RKO (cell line): ENCODE measurements around the gene MALT1.
"Not testable (repeated sequence)": the region's sequence is repeated elsewhere in the genome, so short reads cannot be mapped to it uniquely, and the experiment has no call there.

Experiments used
- DNase-seq: peaks from one replicate; pipeline ENCODE4 v3.0.0-alpha.2; 2016; ENCODE audit warnings: low spot score

Gene MALT1

DNA sequence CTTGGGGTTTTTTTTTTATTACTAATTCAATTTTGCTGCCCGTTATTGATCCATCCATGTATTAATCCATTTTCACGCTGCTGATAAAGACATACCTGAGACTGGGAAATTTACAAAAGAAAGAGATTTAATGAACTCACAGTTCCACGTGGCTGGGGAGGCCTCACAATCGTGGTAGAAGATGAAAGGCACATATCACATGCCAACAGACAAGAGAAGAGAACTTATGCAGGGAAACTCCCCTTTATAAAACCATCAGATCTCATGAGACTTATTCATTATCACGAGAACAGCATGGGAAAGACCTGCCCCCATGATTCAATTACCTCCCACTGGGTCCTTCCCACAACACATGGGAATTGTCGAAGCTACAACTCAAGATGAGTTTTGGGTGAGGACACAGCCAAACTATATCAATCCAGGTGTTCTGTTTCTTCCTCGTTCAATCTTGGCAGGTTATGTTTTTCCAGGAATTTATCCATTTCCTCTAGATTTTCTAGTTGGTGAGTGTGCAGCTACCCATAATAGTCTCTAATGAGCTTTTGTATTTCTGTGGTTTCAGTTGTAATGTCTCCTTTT is 18.0 kb upstream of the MALT1 start:
- not testable (repeated sequence) for DNase-seq

- DNase-seq: no peak
Measured at GRCh38 chr18:58653814-58654509, 17.3 kb upstream of the MALT1 start.

DNA sequence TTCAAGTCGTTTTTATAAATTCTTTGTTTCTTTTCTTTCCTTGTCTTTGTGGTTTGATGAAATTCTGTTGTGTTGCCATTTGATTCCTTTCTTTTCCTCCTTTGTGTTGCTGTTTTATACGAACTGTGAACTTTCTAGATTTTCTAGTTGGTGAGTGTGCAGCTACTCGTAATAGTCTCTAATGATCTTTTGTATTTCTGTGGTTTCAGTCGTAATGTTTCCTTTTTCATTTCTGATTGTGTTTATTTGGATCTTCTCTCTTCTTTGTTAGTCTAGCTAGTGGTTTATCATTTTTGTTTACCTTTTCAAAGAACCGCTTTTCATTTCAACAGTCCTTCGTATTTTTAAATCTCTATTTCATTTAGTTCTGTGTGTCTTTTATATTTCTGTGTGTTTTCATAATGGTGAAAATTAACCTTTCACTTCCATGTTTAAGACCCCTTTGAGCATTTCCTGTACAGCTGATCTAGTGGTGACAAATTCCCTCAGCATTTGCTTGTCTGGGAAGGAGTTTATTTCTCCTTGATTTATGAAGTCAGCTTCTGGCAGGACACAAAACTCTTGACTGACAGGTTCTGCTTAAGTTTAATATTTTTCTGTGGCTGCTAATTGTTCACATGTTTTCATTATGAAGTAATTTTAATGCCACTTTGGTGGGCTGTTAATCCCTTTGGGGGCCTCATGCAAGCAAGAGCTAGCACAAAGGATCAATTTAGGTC is 16.2 kb upstream of the MALT1 start:
- DNase-seq: no peak

- no peak for DNase-seq
Measured at GRCh38 chr18:58657081-58657480, 14.2 kb upstream of the MALT1 start.

- no peak for DNase-seq
Measured at GRCh38 chr18:58657494-58657893, 13.8 kb upstream of the MALT1 start.

DNA sequence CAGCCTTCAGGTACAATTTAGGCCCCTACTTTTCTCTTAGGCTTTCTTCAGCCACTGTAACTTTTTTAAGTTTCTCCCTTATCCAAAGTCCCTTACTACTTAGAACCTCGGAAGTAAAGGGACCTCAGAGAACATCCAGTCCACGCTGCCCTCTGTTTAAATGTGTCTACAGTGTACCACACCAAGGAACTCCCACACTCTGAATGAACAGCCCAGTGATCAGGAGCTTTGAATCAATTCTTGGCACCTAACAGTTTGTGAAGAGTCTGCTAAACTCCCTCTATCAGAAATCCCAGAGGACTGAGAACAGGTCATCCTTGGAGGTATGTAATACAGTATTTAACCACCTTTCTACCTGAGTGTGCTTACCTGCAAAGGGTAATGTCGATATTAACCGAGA is 11.6 kb upstream of the MALT1 start:
- no peak for DNase-seq

GRCh38 chr18:58660915-58661314 is 10.3 kb upstream of the MALT1 start:
- no peak for DNase-seq

GRCh38 chr18:58661423-58661822 is 9.8 kb upstream of the MALT1 start:
- no peak for DNase-seq

GRCh38 chr18:58662118-58662517 is 9.1 kb upstream of the MALT1 start:
- DNase-seq: no peak

GRCh38 chr18:58666176-58666575 is 5.1 kb upstream of the MALT1 start:
- DNase-seq: no peak

GRCh38 chr18:58668211-58668610 is 3.1 kb upstream of the MALT1 start:
- DNase-seq: peak; percentile 18

DNA sequence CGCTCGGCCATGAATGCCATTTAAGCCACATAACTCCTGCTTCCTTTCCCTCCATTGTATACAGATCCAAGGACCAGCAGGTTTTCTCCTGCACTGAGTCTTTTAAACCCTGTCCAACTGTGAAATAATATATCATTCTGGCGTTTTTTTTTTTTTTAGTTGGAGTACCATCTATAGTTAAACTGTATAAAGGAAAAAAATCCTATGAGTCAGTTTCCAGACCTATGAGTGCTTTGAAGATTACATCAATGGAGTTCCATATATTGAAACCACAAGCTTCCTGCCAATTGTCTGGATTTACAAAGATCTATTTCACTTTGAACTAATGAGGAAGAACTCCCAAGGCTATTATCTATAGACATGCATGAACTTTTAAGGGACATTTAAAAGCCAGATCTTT is 2.4 kb upstream of the MALT1 start:
- DNase-seq: peak; percentile 34

DNA sequence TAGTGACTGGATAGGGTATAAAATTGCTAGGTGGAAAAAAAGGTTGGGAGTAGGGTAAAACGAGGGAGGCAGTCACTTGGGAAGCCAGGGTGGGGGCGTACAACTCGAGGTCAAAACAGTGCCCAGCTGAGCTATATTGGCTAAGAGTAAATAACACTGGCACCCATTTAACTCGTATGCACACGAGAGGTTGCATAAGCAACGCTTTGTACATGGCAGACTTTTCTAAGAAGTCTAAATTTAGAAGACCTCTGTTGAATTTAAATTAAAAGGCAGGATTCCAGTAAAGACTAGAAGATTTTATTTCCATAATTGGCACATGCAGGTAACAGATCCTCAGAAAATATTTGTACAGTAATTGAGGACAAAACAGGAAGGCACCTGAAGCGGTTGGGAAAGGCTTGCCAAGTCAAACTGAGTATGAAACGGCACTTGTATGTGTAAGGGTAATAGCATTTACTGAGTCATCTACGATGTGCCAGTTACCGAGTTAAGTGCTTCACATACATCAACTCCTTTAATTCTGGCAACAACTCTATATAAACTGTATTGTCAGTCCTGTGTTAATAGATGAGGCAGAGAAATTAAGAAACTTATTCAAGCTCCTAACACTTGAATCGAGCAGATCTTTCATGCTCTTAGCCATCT is 1.4 kb upstream of the MALT1 start:
- DNase-seq: peak; percentile 91

- peak; percentile 68 for DNase-seq
Measured at GRCh38 chr18:58670404-58671110, 708 bp upstream of the MALT1 start.

GRCh38 chr18:58671632-58672564 is 633 bp downstream of the MALT1 start:
- peak; percentile 40 for DNase-seq

GRCh38 chr18:58674159-58674558 is 2.9 kb downstream of the MALT1 start:
- no peak for DNase-seq

DNA sequence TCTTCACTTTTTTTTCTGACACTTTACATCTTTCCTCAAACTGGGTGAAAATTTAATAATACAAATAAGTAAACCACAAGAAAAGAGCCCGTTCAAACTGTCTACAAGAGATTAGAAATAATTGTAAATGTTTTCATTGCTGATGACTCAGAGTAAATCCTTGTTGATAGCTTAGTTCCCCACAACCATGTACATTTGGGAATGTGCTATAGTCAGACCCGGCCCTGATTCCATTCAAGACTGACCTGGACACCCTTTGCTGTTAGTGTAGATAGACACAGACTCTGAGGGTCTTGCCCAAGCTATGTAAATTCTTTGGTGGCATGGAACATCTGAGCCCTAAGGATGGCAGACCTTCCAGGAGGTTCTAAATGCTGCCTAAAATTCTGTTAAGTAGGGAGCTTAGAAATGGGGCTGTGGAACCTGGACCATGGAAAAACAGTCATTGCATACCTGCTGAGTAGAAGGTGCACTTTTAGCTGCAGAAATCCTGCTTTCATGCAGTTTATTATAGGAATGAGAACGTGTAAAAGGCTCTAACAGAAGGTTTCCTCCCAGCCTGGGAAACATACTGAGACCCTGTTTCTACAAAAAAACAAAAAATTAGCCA is 3.7 kb downstream of the MALT1 start:
- no peak for DNase-seq

GRCh38 chr18:58676270-58676669 is 5.0 kb downstream of the MALT1 start:
- no peak for DNase-seq

DNA sequence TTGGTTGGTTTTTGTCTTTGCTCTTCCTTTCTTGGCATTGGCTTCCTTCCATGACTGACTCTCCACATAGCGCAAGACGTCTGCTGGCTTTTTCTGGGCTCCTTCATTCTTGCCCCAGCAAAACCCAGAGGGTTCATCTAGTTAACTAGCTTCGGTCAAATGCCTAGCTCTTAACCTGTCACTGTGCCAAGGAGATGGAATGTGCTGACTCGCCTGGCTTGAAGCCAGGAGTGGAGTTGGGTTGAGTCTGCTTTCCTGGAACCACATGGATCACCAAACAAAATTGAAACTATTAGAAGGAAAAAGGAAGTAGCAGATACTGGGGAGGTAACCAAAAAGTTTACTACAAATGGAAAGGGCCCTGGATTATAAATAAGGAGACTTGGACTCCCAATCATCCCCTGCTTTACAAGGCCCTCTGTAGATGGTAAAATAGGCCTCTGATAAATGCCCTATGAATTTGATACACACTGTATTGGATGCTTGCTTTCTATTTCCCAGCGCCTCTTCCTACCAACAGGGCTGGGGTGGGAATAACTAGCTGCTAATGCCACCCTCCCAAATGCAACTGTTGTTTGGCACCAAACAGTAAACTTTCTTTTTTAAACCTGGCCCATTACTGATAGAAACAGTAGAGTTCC is 11.3 kb downstream of the MALT1 start:
- DNase-seq: peak; percentile 79

GRCh38 chr18:58687871-58688308 is 16.6 kb downstream of the MALT1 start:
- no peak for DNase-seq
